GM12864 (cell line): ENCODE data around the gene CTDSPL.
A peak's percentile ranks its signal among the peaks of the same experiment; 100 is the strongest.

Source experiments
- DNase-seq: peaks from one replicate; pipeline ENCODE4 v3.0.0-alpha.2; 2011; ENCODE audit warnings: low read depth
- H3K4me3 ChIP-seq: 2 replicates; pipeline ENCODE4 v1.5.1; 2011; ENCODE audit warnings: mild to moderate bottlenecking, low read depth, low read length, control low read depth
- CTCF ChIP-seq: IDR thresholded peaks from 2 replicates; pipeline ENCODE4 v1.5.1; 2011; ENCODE audit warnings: low read depth, mild to moderate bottlenecking, moderate library complexity, low read length, control low read depth, inconsistent platforms; ENCODE audit errors: missing control alignments

CTDSPL gene

GRCh38 chr3:37852097-37852496 lies 9.6 kb upstream of the CTDSPL start:
- no peak for TF ChIP-seq CTCF
- no peak overlapping the region for H3K4me3 ChIP-seq
- no peak for DNase-seq

- no peak for TF ChIP-seq CTCF
- DNase-seq: no peak
- H3K4me3 ChIP-seq: no peak overlapping the region
Observed at GRCh38 chr3:37852771-37853170, 8.9 kb upstream of the CTDSPL start.

GRCh38 chr3:37853691-37854413 lies 7.8 kb upstream of the CTDSPL start:
- no peak for DNase-seq
- no peak for TF ChIP-seq CTCF

GRCh38 chr3:37855363-37855970 lies 6.2 kb upstream of the CTDSPL start:
- TF ChIP-seq CTCF: peak; percentile 91
- DNase-seq: peak; percentile 12
- no peak overlapping the region for H3K4me3 ChIP-seq

More at GRCh38 chr3:37853691-37854413, 7.8 kb upstream of the CTDSPL start:
- no peak overlapping the region for H3K4me3 ChIP-seq

- no peak for TF ChIP-seq CTCF
- DNase-seq: no peak
- no peak overlapping the region for H3K4me3 ChIP-seq
Observed at GRCh38 chr3:37856381-37856780, 5.3 kb upstream of the CTDSPL start.

- H3K4me3 ChIP-seq: no peak overlapping the region
- DNase-seq: no peak
- no peak for TF ChIP-seq CTCF
Observed at GRCh38 chr3:37858742-37859141, 2.9 kb upstream of the CTDSPL start.

GRCh38 chr3:37859354-37859753 lies 2.3 kb upstream of the CTDSPL start:
- no peak for TF ChIP-seq CTCF
- DNase-seq: no peak
- H3K4me3 ChIP-seq: no peak overlapping the region
